Ishikawa (cell line): Measurements from ENCODE around the gene RMI2.

ENCODE experiments used
- EGR1 ChIP-seq: IDR thresholded peaks from 2 replicates; pipeline ENCODE4 v1.6.1; 2012
- YY1 ChIP-seq: IDR thresholded peaks from 2 replicates; pipeline ENCODE4 v1.6.1; 2012; ENCODE audit warnings: low read depth

- TF ChIP-seq EGR1 (no peak), YY1 (0 out of 2 replicates have a peak, but pooled peaks have one; percentile 50)
Measured at GRCh38 chr16:11391576-11391975, 46.3 kb downstream of the RMI2 start.
